Measurements from ENCODE around the gene TTF1.

- TF ChIP-seq, protein P1, sequence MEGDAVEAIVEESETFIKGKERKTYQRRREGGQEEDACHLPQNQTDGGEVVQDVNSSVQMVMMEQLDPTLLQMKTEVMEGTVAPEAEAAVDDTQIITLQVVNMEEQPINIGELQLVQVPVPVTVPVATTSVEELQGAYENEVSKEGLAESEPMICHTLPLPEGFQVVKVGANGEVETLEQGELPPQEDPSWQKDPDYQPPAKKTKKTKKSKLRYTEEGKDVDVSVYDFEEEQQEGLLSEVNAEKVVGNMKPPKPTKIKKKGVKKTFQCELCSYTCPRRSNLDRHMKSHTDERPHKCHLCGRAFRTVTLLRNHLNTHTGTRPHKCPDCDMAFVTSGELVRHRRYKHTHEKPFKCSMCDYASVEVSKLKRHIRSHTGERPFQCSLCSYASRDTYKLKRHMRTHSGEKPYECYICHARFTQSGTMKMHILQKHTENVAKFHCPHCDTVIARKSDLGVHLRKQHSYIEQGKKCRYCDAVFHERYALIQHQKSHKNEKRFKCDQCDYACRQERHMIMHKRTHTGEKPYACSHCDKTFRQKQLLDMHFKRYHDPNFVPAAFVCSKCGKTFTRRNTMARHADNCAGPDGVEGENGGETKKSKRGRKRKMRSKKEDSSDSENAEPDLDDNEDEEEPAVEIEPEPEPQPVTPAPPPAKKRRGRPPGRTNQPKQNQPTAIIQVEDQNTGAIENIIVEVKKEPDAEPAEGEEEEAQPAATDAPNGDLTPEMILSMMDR (IDR thresholded peaks at IDR 0.05; ENCODE audit: low read depth, low read length) = no peak
- no peak for TF ChIP-seq POLR2A (IDR thresholded peaks at IDR 0.05; ENCODE audit: extremely low read depth, insufficient read length)
Observed at GRCh38 chr9:132401824-132402223, 4.8 kb downstream of the TTF1 start.
